Endothelial cell of umbilical vein (primary cell): ENCODE results near the gene TBL1Y. TPM values are rescaled to one million over a fixed set of nuclear protein-coding genes. Genes with fewer than 3 reads are reported as not detected.

Source experiments
- BruUV-seq: library from RNA; stranded (reverse); fragments of 400-500 nt; replicated peaks from 2 replicates; lab custom pipeline; 2021; lab: Mats Ljungman, UMichigan
- CTCF ChIA-PET: fragments of 300-600, 350-600 bp; sonication (Branson Sonifier 250); formaldehyde crosslinking; loops from one replicate; lab custom pipeline; 2021; ENCODE audit warnings: antibody characterized with exemption, inconsistent platforms; lab: Charles Lee
- POLR2A ChIA-PET: fragments of 300-600, 350-600 bp; sonication (Branson Sonifier 250); formaldehyde crosslinking; loops from one replicate; lab custom pipeline; 2021; ENCODE audit warnings: antibody characterized with exemption, inconsistent platforms; lab: Charles Lee
- DNase-seq: peaks from one replicate; pipeline ENCODE4 v3.0.0-alpha.2; 2011; ENCODE audit warnings: low read depth, low spot score
- FAIRE-seq: peaks from 2 replicates; lab custom pipeline; 2011; peaks lifted over from hg19 to GRCh38; lab: Jason Lieb, UNC
- H2AFZ ChIP-seq: 2 replicates; pipeline ENCODE4 v1.6.0; 2012; ENCODE audit warnings: low read depth, low read length, control low read depth, inconsistent platforms
- H3K27ac ChIP-seq: 2 replicates; pipeline ENCODE4 v1.5.1; 2011; ENCODE audit warnings: low read depth, mild to moderate bottlenecking, control low read depth, low read length, moderate library complexity; ENCODE audit not compliant: insufficient read depth
- H3K27me3 ChIP-seq, 2 experiments: 2 replicates each; pipeline versions ENCODE4 v1.6.0 to v1.6.1; 2011; ENCODE audit warnings: low read length in 2 of 2, mixed read lengths in 1 of 2; ENCODE audit not compliant: control insufficient read depth in 2 of 2, insufficient read depth in 2 of 2
- H3K36me3 ChIP-seq, 2 experiments: 2 replicates in 1 of 2; 3 replicates in 1 of 2; pipeline ENCODE4 v1.5.1; 2011; ENCODE audit warnings: low read length in 2 of 2, mild to moderate bottlenecking in 1 of 2, moderate library complexity in 1 of 2; ENCODE audit not compliant: control insufficient read depth in 2 of 2, insufficient read depth in 2 of 2; ENCODE audit errors: extremely low read depth in 1 of 2
- H3K4me1 ChIP-seq: 3 replicates; pipeline ENCODE4 v1.5.1; 2011; ENCODE audit warnings: mild to moderate bottlenecking, low read length; ENCODE audit not compliant: control insufficient read depth, insufficient read depth; ENCODE audit errors: extremely low read depth
- H3K4me2 ChIP-seq: 2 replicates; pipeline ENCODE4 v1.6.1; 2011; ENCODE audit warnings: low read length, control low read depth, mixed read lengths; ENCODE audit not compliant: insufficient read depth
- H3K4me3 ChIP-seq, 3 experiments: fragments of 200-600 bp in 1 of 3; sonication (generic), shearing (Covaris generic) in 1 of 3; replicated peaks in 1 of 3; 2 replicates each; pipeline ENCODE4 v1.5.1; 2011 to 2016; ENCODE audit warnings: control low read depth in 3 of 3, low read length in 3 of 3, mild to moderate bottlenecking in 2 of 3, inconsistent platforms in 1 of 3, low read depth in 1 of 3, moderate library complexity in 1 of 3; ENCODE audit not compliant: insufficient read depth in 1 of 3
- H3K79me2 ChIP-seq: 2 replicates; pipeline ENCODE4 v1.6.0; 2012; ENCODE audit warnings: low read length, inconsistent platforms; ENCODE audit not compliant: control insufficient read depth, insufficient read depth
- H3K9ac ChIP-seq: replicated peaks from 2 replicates; pipeline ENCODE3; 2011; ENCODE audit warnings: low read length, control low read depth; ENCODE audit not compliant: insufficient read depth; ENCODE audit errors: extremely low read depth
- H3K9me1 ChIP-seq: replicated peaks from 3 replicates; pipeline ENCODE4 v1.6.0; 2011; ENCODE audit warnings: mild to moderate bottlenecking, low read length; ENCODE audit not compliant: control insufficient read depth, insufficient read depth; ENCODE audit errors: extremely low read depth
- H3K9me3 ChIP-seq: replicated peaks from 2 replicates; pipeline ENCODE4 v1.5.1; 2012; ENCODE audit warnings: low read length, inconsistent platforms; ENCODE audit not compliant: control insufficient read depth, insufficient read depth
- H4K20me1 ChIP-seq: replicated peaks from 2 replicates; pipeline ENCODE3; 2011; ENCODE audit warnings: mild to moderate bottlenecking, low read length; ENCODE audit not compliant: control insufficient read depth, insufficient read depth; ENCODE audit errors: extremely low read depth
- EZH2 ChIP-seq: IDR thresholded peaks from 2 replicates; pipeline ENCODE4 v1.6.1; 2012; ENCODE audit warnings: borderline replicate concordance, low read depth, mild to moderate bottlenecking, moderate library complexity, low read length, inconsistent platforms; ENCODE audit not compliant: severe bottlenecking
- FOS ChIP-seq: IDR thresholded peaks from 2 replicates; pipeline ENCODE4 v1.6.1; 2011; ENCODE audit warnings: mild to moderate bottlenecking, low read length, moderate library complexity, borderline replicate concordance; ENCODE audit not compliant: insufficient read depth
- GATA2 ChIP-seq: IDR thresholded peaks from 2 replicates; pipeline ENCODE4 v1.7.0; 2011; ENCODE audit warnings: low read depth, mild to moderate bottlenecking, moderate library complexity, mixed read lengths, low read length; ENCODE audit not compliant: insufficient read length, insufficient read depth
- JUN ChIP-seq: IDR thresholded peaks from 2 replicates; pipeline ENCODE4 v1.6.1; 2011; ENCODE audit warnings: borderline replicate concordance, low read depth; ENCODE audit not compliant: insufficient read length, insufficient read depth
- MYC ChIP-seq: IDR thresholded peaks from one replicate; pipeline ENCODE4 v1.6.1; 2011; ENCODE audit warnings: mild to moderate bottlenecking, low read depth, low read length
- POLR2A ChIP-seq: IDR thresholded peaks from 2 replicates; pipeline ENCODE4 v1.6.1; 2012; ENCODE audit warnings: low read depth, mild to moderate bottlenecking, control low read depth, low read length
- POLR2AphosphoS5 ChIP-seq: IDR thresholded peaks from 2 replicates; pipeline ENCODE4 v1.6.1; 2012; ENCODE audit warnings: low read depth, mild to moderate bottlenecking, control low read depth, low read length, moderate library complexity; ENCODE audit not compliant: insufficient read depth
- dilution Hi-C: fragments of 300-500 bp; cut with MboI; formaldehyde crosslinking; loops from one replicate; pipeline ENCODE4 v1.15.0; 2019; ENCODE audit warnings: low sequenced_read_pairs; ENCODE audit not compliant: extremely low pct_ligation_motif_present
- intact Hi-C: fragments of 100-400 bp; cut with micrococcal nuclease; formaldehyde crosslinking; loops from one replicate; pipeline ENCODE4 v1.10.0; 2022
- polyA plus RNA-seq, 4 experiments: library from polyadenylated mRNA; depleted of rRNA in 3 of 4; stranded (reverse) in 3 of 4; unstranded in 1 of 4; fragments of >200 nt; gene quantifications; 2 replicates each; pipeline versions ENCODE4 v1.2.1 to v1.2.3, GENCODE V29; 2011 to 2012; ENCODE audit warnings: missing spikeins in 1 of 4
- total RNA-seq: library from RNA; stranded (reverse); gene quantifications from 2 replicates; pipeline ENCODE4 v1.2.3, GENCODE V29; 2021
- TF ChIP-seq, protein P1 (sequence below), 2 donors: IDR thresholded peaks; 1 replicate in 1 of 2; 2 replicates in 1 of 2; pipeline ENCODE4 v1.5.1; 2011; ENCODE audit warnings: low read length in 2 of 2, mild to moderate bottlenecking in 2 of 2, moderate library complexity in 2 of 2, control low read depth in 1 of 2, inconsistent platforms in 1 of 2, low read depth in 1 of 2; ENCODE audit not compliant: insufficient read depth in 1 of 2; ENCODE audit errors: extremely low read depth in 1 of 2
- TF ChIP-seq, protein P2 (sequence below): IDR thresholded peaks from 2 replicates; pipeline ENCODE4 v1.6.1; 2011; ENCODE audit not compliant: insufficient read depth, insufficient read length

Gene TBL1Y
- total and polyA plus RNA-seq, 2 donors (not counting 3 experiments of a cell fraction or from before 2014, with no cell fraction given) = not detected

DNA sequence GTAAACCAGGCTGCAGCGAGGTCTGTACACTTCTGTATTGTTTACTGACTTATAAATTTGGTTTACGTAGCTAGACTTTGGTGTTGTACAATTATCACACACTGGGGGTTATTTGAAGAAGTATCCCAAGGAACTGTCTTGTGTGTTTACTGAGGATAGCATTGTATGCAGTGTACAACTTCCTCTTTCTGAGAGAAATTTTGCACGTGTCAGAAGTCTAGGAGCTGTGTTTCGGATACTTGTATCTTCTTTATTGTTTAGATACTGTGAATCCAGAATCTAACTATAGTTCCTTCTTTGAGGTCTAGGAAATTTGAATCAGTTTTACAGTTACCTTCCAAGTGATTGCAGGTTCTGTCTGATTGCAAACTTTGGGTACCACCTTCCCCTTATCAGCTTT lies 64.5 kb downstream of the TBL1Y start:
- dilution Hi-C loops = no loop called here
- Histone ChIP-seq H3K27me3 (no peaks in the 10 kb centered on the region), H3K79me2 (no peaks in the 10 kb centered on the region), H3K4me2 (no peak overlapping the region), H2AFZ (no peak overlapping the region), H3K27ac (no peak overlapping the region), H3K9ac (no peak overlapping the region), H4K20me1 (no peaks in the 10 kb centered on the region), H3K36me3 (no peaks in the 10 kb centered on the region), H3K4me3 (no peak overlapping the region), H3K9me1 (no peaks in the 10 kb centered on the region), H3K4me1 (no peaks in the 10 kb centered on the region), H3K9me3 (no peaks in the 10 kb centered on the region)
- POLR2A ChIA-PET = no interaction called here
- CTCF ChIA-PET = no interaction called here
- DNase-seq (no peak), FAIRE-seq (no peak)
- intact Hi-C loops = no loop called here
- TF ChIP-seq EZH2 = no peak
- no peak for TF ChIP-seq POLR2A
- TF ChIP-seq, protein P1, sequence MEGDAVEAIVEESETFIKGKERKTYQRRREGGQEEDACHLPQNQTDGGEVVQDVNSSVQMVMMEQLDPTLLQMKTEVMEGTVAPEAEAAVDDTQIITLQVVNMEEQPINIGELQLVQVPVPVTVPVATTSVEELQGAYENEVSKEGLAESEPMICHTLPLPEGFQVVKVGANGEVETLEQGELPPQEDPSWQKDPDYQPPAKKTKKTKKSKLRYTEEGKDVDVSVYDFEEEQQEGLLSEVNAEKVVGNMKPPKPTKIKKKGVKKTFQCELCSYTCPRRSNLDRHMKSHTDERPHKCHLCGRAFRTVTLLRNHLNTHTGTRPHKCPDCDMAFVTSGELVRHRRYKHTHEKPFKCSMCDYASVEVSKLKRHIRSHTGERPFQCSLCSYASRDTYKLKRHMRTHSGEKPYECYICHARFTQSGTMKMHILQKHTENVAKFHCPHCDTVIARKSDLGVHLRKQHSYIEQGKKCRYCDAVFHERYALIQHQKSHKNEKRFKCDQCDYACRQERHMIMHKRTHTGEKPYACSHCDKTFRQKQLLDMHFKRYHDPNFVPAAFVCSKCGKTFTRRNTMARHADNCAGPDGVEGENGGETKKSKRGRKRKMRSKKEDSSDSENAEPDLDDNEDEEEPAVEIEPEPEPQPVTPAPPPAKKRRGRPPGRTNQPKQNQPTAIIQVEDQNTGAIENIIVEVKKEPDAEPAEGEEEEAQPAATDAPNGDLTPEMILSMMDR (IDR thresholded peaks at IDR 0.05; ENCODE audit: extremely low read depth in 1 of 2, insufficient read depth in 1 of 2, low read depth in 1 of 2, low read length in 2 of 2) = no peak
- TF ChIP-seq GATA2 = no peak
- no peak for TF ChIP-seq FOS
- TF ChIP-seq MYC = no peak
- no peak for TF ChIP-seq JUN
- TF ChIP-seq, protein P2, sequence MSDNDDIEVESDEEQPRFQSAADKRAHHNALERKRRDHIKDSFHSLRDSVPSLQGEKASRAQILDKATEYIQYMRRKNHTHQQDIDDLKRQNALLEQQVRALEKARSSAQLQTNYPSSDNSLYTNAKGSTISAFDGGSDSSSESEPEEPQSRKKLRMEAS = no peak
- no peak for TF ChIP-seq POLR2AphosphoS5
- no TSS peak for BruUV-seq
